ENCODE data around the gene CREBBP.

Gene CREBBP

DNA sequence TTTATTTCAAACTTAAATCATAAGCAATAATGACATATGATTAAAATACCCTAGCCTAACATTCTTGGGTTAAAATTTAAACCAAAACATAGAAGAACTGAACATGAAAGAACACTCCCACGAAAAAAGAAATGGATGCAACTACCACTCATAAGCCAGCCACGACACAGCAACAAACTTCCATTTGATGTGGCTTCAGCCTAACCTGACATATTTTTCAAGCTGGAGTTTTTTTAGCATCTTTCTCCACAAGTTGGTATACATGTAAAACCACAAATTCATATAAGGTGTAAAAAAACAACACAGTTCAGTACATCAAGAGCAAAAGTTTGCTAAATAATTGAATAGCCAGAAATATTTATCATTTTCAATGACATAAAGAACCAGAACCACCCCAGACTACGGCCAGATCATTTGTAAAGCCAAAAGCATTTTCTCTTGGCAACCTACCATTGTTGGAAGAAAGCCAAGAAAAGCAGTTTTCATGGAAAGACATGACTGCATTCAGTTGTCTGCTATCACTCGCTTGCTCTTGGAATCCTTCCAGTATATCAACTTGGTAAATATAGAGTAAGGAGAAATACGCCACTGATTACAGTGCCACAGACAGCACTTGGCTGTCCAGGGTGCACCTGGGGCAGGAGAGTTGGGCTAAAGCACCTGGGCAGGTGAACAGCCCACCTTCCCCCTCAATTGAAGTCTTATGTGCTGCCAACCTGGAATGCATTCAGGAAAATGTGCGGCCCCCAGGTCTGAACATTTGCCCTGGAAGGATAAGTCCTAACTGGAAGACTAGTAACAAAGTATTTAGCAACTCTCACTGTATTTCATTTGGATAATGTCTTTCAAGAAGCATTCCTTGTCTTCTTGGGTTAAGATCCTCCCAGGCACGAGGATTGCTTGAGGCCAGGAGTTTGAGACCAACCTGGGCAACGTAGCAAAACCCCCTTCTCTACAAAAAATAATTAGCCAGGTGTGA lies 60.5 kb downstream of the CREBBP start:
- Histone ChIP-seq H3K36me3 (no peaks in the 10 kb centered on the region), H3K4me3 (no peak overlapping the region), H3K27me3 (no peaks in the 10 kb centered on the region), H3K27ac (peak overlapping the region; percentile 9 to 28), H3K9me3 (no peaks in the 10 kb centered on the region), H3K4me1 (peaks cover 0 to 95% (median 68%) of the 10 kb centered on the region in 4 donors)
- TF ChIP-seq, protein P1, sequence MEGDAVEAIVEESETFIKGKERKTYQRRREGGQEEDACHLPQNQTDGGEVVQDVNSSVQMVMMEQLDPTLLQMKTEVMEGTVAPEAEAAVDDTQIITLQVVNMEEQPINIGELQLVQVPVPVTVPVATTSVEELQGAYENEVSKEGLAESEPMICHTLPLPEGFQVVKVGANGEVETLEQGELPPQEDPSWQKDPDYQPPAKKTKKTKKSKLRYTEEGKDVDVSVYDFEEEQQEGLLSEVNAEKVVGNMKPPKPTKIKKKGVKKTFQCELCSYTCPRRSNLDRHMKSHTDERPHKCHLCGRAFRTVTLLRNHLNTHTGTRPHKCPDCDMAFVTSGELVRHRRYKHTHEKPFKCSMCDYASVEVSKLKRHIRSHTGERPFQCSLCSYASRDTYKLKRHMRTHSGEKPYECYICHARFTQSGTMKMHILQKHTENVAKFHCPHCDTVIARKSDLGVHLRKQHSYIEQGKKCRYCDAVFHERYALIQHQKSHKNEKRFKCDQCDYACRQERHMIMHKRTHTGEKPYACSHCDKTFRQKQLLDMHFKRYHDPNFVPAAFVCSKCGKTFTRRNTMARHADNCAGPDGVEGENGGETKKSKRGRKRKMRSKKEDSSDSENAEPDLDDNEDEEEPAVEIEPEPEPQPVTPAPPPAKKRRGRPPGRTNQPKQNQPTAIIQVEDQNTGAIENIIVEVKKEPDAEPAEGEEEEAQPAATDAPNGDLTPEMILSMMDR (IDR thresholded peaks at IDR 0.05) = no peak
- DNase-seq = no peak
- intact Hi-C loops (cut with DNase I; ENCODE audit: low total_unique reads) = no loop called here

DNA sequence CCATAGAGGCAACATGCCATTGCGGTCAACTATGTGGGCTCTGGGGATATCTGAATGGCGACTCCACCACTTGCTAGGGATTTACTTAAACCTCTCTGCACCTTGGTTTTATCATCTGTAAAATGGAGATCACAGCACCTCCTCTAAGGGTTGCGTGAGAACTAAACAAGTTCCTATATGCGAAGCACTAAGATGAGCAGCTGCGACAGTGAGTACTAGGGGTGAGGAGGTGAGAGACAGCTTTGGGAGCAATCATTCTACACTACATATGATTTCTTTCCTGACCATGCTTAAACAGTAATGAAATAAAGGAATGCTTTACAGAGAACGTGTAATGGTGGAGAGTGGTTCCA lies 61.4 kb downstream of the CREBBP start:
- Histone ChIP-seq H3K27me3 (no peaks in the 10 kb centered on the region), H3K27ac (peak overlapping the region; percentile 9 to 28), H3K9me3 (no peaks in the 10 kb centered on the region), H3K4me3 (no peak overlapping the region), H3K36me3 (no peaks in the 10 kb centered on the region), H3K4me1 (peaks cover 0 to 94% (median 64%) of the 10 kb centered on the region in 4 donors)
- intact Hi-C loops (cut with DNase I; ENCODE audit: low total_unique reads) = no loop called here
- DNase-seq = no peak
- TF ChIP-seq, protein P1 (IDR thresholded peaks at IDR 0.05) = no peak

DNA sequence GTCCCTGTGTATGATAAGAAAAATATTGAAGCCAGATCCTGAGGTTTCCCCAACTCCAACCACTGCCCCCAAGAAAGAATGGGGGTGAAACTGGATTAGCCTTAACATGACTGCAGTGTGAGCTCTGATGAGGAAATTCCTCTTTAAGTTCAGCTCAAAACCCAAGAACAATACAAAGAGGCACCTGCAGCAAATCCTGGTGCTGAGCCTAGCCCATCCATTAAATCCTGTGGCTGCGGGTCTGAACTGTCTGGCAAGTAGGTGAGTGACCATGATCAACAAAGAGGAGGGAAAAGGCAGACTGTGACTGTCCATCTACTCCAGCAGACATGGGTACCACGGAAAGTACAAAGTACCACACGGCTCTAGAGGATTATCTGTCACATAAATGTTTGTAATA lies 64.2 kb downstream of the CREBBP start:
- Histone ChIP-seq H3K36me3 (no peaks in the 10 kb centered on the region), H3K9me3 (no peaks in the 10 kb centered on the region), H3K4me3 (no peak overlapping the region), H3K27me3 (no peaks in the 10 kb centered on the region), H3K27ac (no peak overlapping the region), H3K4me1 (peaks cover 0 to 88% (median 54%) of the 10 kb centered on the region in 4 donors)
- TF ChIP-seq, protein P1 (IDR thresholded peaks at IDR 0.05) = no peak
- no peak for DNase-seq
- intact Hi-C loops (cut with DNase I; ENCODE audit: low total_unique reads) = no loop called here

DNA sequence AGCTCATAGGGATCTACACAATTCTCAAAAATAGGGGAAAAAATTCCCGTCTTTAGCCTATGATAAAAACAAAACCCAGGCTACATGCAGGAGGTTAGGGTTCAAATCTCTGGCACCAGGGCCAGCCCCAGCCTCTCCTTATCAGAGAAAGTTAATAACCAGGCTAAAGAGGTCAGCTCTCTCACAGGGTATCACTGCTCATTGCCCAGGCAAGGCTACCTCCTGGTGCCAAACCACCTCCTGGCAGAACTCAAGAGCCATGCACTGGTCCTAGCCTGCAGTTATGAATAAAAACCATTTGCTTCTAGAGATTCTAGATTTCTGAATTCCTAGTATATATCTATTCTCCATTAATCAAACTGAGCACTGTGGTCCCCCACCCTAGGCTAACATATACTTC lies 65.8 kb downstream of the CREBBP start:
- TF ChIP-seq, protein P1 (IDR thresholded peaks at IDR 0.05) = no peak
- peaks cover 0 to 72% (median 42%) of the 10 kb centered on the region in 4 donors for H3K4me1 ChIP-seq
- H3K36me3 ChIP-seq = peaks cover 0 to 6% (median 4%) of the 10 kb centered on the region in 3 donors
- no peak overlapping the region for H3K27ac ChIP-seq
- DNase-seq = no peak
- no peaks in the 10 kb centered on the region for H3K27me3 ChIP-seq
- H3K4me3 ChIP-seq = no peak overlapping the region
- no peaks in the 10 kb centered on the region for H3K9me3 ChIP-seq
- intact Hi-C loops (cut with DNase I; ENCODE audit: low total_unique reads) = no loop called here

DNA sequence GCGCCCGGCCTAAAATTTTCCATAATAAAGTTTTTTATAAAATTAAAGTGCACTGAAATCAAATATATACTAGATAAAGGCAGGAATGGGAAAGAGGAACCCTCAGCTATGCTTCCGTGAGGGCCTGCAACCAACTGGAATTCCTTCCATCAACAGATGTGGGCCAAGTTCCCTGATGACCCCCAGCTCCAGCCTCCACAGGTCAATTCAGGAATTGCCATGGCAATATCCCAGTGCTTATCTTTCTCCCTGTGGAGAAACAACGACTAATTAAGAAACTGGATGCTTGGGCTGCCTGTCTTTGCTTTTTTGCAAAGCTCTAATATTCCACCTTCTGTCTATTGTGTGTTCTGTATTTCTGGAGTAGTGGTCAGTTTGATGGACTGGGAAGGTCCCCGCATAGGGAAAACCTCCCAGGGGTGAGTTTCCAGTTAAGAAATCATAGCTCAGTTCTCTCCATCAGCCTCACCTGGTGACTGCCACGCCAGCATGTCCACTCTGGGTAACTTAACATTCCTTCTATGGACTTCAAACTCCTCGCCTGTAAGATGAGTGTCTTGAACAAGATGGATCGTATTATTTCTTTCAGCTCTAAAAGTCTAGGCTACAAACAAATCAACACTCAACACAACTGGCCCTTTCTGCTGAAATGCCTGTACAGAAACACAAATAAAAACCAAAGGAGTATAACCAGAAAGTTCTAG lies 67.9 kb downstream of the CREBBP start:
- TF ChIP-seq, protein P1 (IDR thresholded peaks at IDR 0.05) = no peak
- peaks cover 0 to 26% (median 20%) of the 10 kb centered on the region in 3 donors for H3K36me3 ChIP-seq
- no peak overlapping the region for H3K4me3 ChIP-seq
- peaks cover 0 to 59% (median 32%) of the 10 kb centered on the region in 4 donors for H3K4me1 ChIP-seq
- no peak for DNase-seq
- intact Hi-C loops (cut with DNase I; ENCODE audit: low total_unique reads) = no loop called here
- no peaks in the 10 kb centered on the region for H3K27me3 ChIP-seq
- no peak overlapping the region for H3K27ac ChIP-seq
- no peaks in the 10 kb centered on the region for H3K9me3 ChIP-seq
